ENCODE data around the gene PRR33.

PRR33 gene

GRCh38 chr11:1862588-1863351 lies 28.9 kb downstream of the PRR33 start:
- DNase-seq (ENCODE audit: low spot score), result no peak

GRCh38 chr11:1861435-1862411 lies 30.0 kb downstream of the PRR33 start:
- no peak for DNase-seq (ENCODE audit: low spot score)

GRCh38 chr11:1860108-1860507 lies 31.6 kb downstream of the PRR33 start:
- no peak for DNase-seq (ENCODE audit: low spot score)

- DNase-seq (ENCODE audit: low spot score), result no peak
Measured at GRCh38 chr11:1859004-1859403, 32.7 kb downstream of the PRR33 start.

- no peak for DNase-seq (ENCODE audit: low spot score)
Measured at GRCh38 chr11:1858576-1858975, 33.1 kb downstream of the PRR33 start.

GRCh38 chr11:1858154-1858553 lies 33.5 kb downstream of the PRR33 start:
- no peak for DNase-seq (ENCODE audit: low spot score)

GRCh38 chr11:1857064-1857463 lies 34.6 kb downstream of the PRR33 start:
- no peak for DNase-seq (ENCODE audit: low spot score)

- DNase-seq (ENCODE audit: low spot score), result no peak
Measured at GRCh38 chr11:1856306-1857005, 35.2 kb downstream of the PRR33 start.

- DNase-seq (ENCODE audit: low spot score), result no peak
Measured at GRCh38 chr11:1855886-1856265, 35.8 kb downstream of the PRR33 start.

- DNase-seq (ENCODE audit: low spot score), result no peak
Measured at GRCh38 chr11:1854949-1855885, 36.5 kb downstream of the PRR33 start.

GRCh38 chr11:1854132-1854948 lies 37.4 kb downstream of the PRR33 start:
- no peak for DNase-seq (ENCODE audit: low spot score)

- DNase-seq (ENCODE audit: low spot score), result no peak
Measured at GRCh38 chr11:1853376-1854131, 38.1 kb downstream of the PRR33 start.

- no peak for DNase-seq (ENCODE audit: low spot score)
Measured at GRCh38 chr11:1852877-1853276, 38.8 kb downstream of the PRR33 start, which contains the start of gene LSP1. Gene LSP1 (plus strand): TSS chr11:1853084. CDS start chr11:1853145, 61 bp downstream.

- DNase-seq (ENCODE audit: low spot score), result no peak
Measured at GRCh38 chr11:1852271-1852876, 39.3 kb downstream of the PRR33 start.

- DNase-seq (ENCODE audit: low spot score), result no peak
Measured at GRCh38 chr11:1851468-1852180, 40.1 kb downstream of the PRR33 start.

GRCh38 chr11:1848640-1849430 lies 42.9 kb downstream of the PRR33 start:
- no peak for DNase-seq (ENCODE audit: low spot score)

GRCh38 chr11:1847926-1848639 lies 43.6 kb downstream of the PRR33 start:
- DNase-seq (ENCODE audit: low spot score), result no peak

All from putamen (tissue), 1 donor.